Measurements from ENCODE around the gene ENDOV.

DNA sequence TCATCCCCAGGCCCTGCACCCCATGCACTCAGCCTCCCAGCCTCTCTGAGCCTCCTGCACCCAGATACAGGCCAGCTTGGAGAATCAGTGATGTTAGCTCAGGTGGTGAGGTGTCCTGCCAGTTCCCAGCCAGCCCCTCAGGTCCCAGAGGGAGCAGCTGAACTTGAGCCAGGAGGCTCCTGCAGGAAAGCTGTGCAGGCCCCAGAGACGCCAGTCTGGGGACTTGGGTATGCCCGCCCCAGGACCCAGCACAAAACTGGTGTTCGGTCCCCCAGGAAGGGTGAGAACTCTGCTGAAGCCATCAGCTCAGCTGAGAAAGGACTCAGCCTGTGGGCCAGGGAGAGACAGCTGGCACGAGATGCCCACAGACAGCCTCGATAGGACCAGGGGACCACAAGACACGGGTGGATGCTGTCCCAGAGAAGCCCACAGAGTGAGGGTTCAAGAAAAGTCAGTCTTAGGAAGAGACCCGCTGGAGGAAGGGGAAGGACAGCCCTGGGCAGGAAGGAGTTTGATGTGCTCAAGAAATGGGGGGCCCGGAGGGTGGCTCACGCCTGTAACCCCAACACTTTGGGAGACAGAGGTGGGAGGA, 11.0 kb downstream of the ENDOV start:
- TF ChIP-seq, protein P1, sequence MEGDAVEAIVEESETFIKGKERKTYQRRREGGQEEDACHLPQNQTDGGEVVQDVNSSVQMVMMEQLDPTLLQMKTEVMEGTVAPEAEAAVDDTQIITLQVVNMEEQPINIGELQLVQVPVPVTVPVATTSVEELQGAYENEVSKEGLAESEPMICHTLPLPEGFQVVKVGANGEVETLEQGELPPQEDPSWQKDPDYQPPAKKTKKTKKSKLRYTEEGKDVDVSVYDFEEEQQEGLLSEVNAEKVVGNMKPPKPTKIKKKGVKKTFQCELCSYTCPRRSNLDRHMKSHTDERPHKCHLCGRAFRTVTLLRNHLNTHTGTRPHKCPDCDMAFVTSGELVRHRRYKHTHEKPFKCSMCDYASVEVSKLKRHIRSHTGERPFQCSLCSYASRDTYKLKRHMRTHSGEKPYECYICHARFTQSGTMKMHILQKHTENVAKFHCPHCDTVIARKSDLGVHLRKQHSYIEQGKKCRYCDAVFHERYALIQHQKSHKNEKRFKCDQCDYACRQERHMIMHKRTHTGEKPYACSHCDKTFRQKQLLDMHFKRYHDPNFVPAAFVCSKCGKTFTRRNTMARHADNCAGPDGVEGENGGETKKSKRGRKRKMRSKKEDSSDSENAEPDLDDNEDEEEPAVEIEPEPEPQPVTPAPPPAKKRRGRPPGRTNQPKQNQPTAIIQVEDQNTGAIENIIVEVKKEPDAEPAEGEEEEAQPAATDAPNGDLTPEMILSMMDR (IDR thresholded peaks at IDR 0.05; ENCODE audit: borderline replicate concordance, extremely low read depth, low read length, poor library complexity, severe bottlenecking) = no peak
- TF ChIP-seq EZH2 (IDR thresholded peaks at IDR 0.05; ENCODE audit: borderline replicate concordance, low read depth, low read length, severe bottlenecking) = no peak

Measured in DND-41 (cell line).